T-helper 9 cell (primary cell): ENCODE results near the gene C8A.

Source experiments
- DNase-seq: peaks from one replicate; pipeline ENCODE4 v3.0.0-alpha.2; 2020

The C8A gene

GRCh38 chr1:56929492-56929891 is 74.9 kb downstream of the C8A start:
- DNase-seq, result no peak

- DNase-seq, result no peak
Measured at GRCh38 chr1:56931211-56931610, 76.6 kb downstream of the C8A start.

GRCh38 chr1:56931686-56932085 is 77.1 kb downstream of the C8A start:
- no peak for DNase-seq

- DNase-seq, result no peak
Measured at GRCh38 chr1:56933161-56933560, 78.6 kb downstream of the C8A start.

- DNase-seq, result no peak
Measured at GRCh38 chr1:56933606-56934005, 79.0 kb downstream of the C8A start.

- DNase-seq, result no peak
Measured at GRCh38 chr1:56934430-56935060, 79.9 kb downstream of the C8A start.

- DNase-seq, result no peak
Measured at GRCh38 chr1:56938646-56939045, 84.0 kb downstream of the C8A start.

GRCh38 chr1:56939209-56939608 is 84.6 kb downstream of the C8A start:
- DNase-seq, result no peak

GRCh38 chr1:56940039-56940438 is 85.4 kb downstream of the C8A start:
- no peak for DNase-seq

GRCh38 chr1:56948403-56949023 is 93.9 kb downstream of the C8A start:
- DNase-seq, result no peak

GRCh38 chr1:56952501-56952900 is 97.9 kb downstream of the C8A start:
- no peak for DNase-seq

GRCh38 chr1:56953386-56953785 is 98.8 kb downstream of the C8A start:
- no peak for DNase-seq

GRCh38 chr1:56954664-56955063 is 100.1 kb downstream of the C8A start:
- DNase-seq, result no peak

- no peak for DNase-seq
Measured at GRCh38 chr1:56957931-56958330, 103.3 kb downstream of the C8A start.

- DNase-seq, result no peak
Measured at GRCh38 chr1:56958526-56958925, 103.9 kb downstream of the C8A start.

GRCh38 chr1:56961426-56961825 is 106.8 kb downstream of the C8A start:
- no peak for DNase-seq

- DNase-seq, result no peak
Measured at GRCh38 chr1:56963667-56964066, 109.1 kb downstream of the C8A start.

- DNase-seq, result no peak
Measured at GRCh38 chr1:56964349-56965017, 109.9 kb downstream of the C8A start.

- no peak for DNase-seq
Measured at GRCh38 chr1:56965191-56965590, 110.6 kb downstream of the C8A start.

- no peak for DNase-seq
Measured at GRCh38 chr1:56965916-56966697, 111.5 kb downstream of the C8A start, which contains the start of gene C8B. Gene C8B (minus strand): TSS chr1:56966015. CDS start chr1:56965948, 67 bp downstream.

- DNase-seq, result no peak
Measured at GRCh38 chr1:56966698-56966999, 112.1 kb downstream of the C8A start.

GRCh38 chr1:56967355-56967754 is 112.8 kb downstream of the C8A start:
- DNase-seq, result no peak
